ENCODE data around the gene DCUN1D2. TPM values are rescaled to one million over a fixed set of nuclear protein-coding genes. Genes with fewer than 3 reads are reported as not detected.

The DCUN1D2 gene
- total RNA-seq, 4 donors from 2014 or later = 13.6 to 32.5 (median 24.5) TPM

DNA sequence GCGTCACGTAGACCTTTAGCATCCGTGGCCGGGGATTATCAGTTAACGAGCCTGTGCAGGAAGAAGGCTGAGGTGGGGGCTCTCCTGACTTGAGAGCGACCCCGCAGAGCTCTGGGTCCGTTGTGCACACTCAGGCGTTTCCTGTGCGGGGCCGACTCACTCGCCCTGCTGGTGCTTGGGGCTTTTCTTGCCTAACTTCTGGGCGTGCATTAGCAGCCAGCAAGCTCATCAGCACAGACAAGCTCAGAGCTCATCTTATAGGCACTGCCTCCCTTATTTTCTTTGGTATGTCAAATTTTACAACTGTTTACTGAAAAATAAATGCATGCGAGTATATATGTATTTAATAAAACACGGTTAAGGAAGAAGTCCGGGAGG, 60.9 kb downstream of the DCUN1D2 start:
- TF ChIP-seq, protein P1, sequence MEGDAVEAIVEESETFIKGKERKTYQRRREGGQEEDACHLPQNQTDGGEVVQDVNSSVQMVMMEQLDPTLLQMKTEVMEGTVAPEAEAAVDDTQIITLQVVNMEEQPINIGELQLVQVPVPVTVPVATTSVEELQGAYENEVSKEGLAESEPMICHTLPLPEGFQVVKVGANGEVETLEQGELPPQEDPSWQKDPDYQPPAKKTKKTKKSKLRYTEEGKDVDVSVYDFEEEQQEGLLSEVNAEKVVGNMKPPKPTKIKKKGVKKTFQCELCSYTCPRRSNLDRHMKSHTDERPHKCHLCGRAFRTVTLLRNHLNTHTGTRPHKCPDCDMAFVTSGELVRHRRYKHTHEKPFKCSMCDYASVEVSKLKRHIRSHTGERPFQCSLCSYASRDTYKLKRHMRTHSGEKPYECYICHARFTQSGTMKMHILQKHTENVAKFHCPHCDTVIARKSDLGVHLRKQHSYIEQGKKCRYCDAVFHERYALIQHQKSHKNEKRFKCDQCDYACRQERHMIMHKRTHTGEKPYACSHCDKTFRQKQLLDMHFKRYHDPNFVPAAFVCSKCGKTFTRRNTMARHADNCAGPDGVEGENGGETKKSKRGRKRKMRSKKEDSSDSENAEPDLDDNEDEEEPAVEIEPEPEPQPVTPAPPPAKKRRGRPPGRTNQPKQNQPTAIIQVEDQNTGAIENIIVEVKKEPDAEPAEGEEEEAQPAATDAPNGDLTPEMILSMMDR (IDR thresholded peaks at IDR 0.05) = no peak
- no peak for TF ChIP-seq POLR2A (IDR thresholded peaks at IDR 0.05; ENCODE audit: low read depth)
- TF ChIP-seq POLR2AphosphoS5 (IDR thresholded peaks at IDR 0.05) = no peak
- no peak for TF ChIP-seq EP300 (IDR thresholded peaks at IDR 0.05)
- WGBS = 89% methylated on average over 11 of the region's 16 CpGs
- no peak for DNase-seq (ENCODE audit: extremely low spot score)
- Histone ChIP-seq H3K4me1 (peaks cover 0 to 8% (median 3%) of the 10 kb centered on the region in 4 donors), H3K36me3 (peaks cover 0 to 67% (median 3%) of the 10 kb centered on the region in 4 donors), H3K9me3 (no peaks in the 10 kb centered on the region), H3K4me3 (no peak overlapping the region), H3K27ac (replicated peaks in 1 of 4) (no peak overlapping the region), H3K27me3 (no peaks in the 10 kb centered on the region)
- intact Hi-C loops (cut with DNase I) = no loop called here

DNA sequence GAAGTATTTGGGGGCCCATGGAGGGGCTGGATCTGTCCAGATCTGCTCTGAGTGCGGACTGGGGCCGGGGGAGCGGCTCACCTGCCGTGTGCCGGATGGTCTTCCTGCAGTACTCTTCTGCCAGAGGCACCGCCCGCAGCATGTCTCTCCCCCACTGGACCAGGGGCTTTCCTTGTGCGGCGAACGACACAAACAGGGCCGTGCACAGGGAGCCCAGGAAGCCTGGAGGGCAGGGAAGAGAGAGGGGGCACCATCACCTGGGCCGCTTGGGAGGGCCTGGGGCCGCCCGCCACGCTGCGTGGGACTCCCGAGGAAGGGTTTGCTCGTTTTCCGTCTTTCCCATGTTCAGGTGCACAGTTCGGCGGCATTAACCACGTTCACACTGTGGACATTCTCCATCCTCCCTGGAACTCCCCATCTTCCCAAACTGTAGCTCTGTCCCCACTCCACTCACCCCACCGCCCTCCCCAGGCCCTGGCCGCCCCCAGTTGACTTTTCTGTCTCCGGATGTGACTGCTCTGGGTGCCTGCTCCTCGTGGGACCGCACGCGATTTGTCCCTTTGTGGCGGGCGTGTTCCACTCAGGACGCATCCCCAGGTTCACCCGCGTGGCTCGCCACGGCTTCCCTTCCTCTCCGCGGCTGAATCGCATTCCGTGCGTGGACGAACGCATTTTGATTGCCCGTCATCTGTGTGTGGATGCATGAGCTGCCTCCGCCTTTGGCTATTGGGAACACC, 61.5 kb downstream of the DCUN1D2 start:
- H3K27me3 ChIP-seq = no peaks in the 10 kb centered on the region
- peaks cover 0 to 71% (median 3%) of the 10 kb centered on the region in 4 donors for H3K36me3 ChIP-seq
- DNase-seq (ENCODE audit: extremely low spot score) = no peak
- intact Hi-C loops (cut with DNase I) = no loop called here
- H3K9me3 ChIP-seq = no peaks in the 10 kb centered on the region
- H3K27ac ChIP-seq (replicated peaks in 1 of 4) = no peak overlapping the region
- H3K4me1 ChIP-seq = peaks cover 0 to 8% (median 3%) of the 10 kb centered on the region in 4 donors
- TF ChIP-seq EP300 (IDR thresholded peaks at IDR 0.05) = no peak
- TF ChIP-seq POLR2A (IDR thresholded peaks at IDR 0.05; ENCODE audit: low read depth) = no peak
- H3K4me3 ChIP-seq = no peak overlapping the region
- WGBS = 92% methylated on average over 41 of the region's 45 CpGs

DNA sequence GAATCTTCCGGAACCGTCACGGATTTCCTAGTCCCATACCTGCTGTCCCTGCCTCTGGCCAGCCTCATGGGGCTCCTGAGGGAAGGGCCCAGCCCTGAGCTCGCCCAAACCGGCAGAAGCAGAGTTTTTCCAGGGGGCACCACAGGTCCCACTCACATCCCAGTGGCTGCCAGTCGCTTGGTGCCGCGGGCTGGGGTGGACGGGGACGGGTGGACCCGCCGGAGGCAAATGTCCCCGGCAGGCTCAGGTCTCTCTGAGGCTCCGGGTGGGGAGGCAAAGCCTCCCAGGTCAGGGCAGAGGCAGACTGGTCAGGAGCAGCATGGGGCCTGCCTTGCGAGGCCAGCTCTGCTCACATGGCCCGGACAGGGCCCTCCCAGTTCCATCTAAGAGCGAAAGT, 62.0 kb downstream of the DCUN1D2 start:
- H3K9me3 ChIP-seq = no peaks in the 10 kb centered on the region
- intact Hi-C loops (cut with DNase I) = no loop called here
- 97% methylated on average over 12 of the region's 17 CpGs for WGBS
- DNase-seq (ENCODE audit: extremely low spot score) = no peak
- no peaks in the 10 kb centered on the region for H3K27me3 ChIP-seq
- H3K4me3 ChIP-seq = no peak overlapping the region
- H3K27ac ChIP-seq (replicated peaks in 1 of 4) = peak overlapping the region in 1 of 4 donors; percentile 36
- H3K36me3 ChIP-seq = peaks cover 0 to 71% (median 6%) of the 10 kb centered on the region in 4 donors
- peaks cover 0 to 8% (median 3%) of the 10 kb centered on the region in 4 donors for H3K4me1 ChIP-seq
- TF ChIP-seq, protein P1 (IDR thresholded peaks at IDR 0.05) = no peak
- TF ChIP-seq EP300 (IDR thresholded peaks at IDR 0.05) (no peak), POLR2A (IDR thresholded peaks at IDR 0.05; ENCODE audit: low read depth) (no peak), POLR2AphosphoS5 (IDR thresholded peaks at IDR 0.05) (no peak)

DNA sequence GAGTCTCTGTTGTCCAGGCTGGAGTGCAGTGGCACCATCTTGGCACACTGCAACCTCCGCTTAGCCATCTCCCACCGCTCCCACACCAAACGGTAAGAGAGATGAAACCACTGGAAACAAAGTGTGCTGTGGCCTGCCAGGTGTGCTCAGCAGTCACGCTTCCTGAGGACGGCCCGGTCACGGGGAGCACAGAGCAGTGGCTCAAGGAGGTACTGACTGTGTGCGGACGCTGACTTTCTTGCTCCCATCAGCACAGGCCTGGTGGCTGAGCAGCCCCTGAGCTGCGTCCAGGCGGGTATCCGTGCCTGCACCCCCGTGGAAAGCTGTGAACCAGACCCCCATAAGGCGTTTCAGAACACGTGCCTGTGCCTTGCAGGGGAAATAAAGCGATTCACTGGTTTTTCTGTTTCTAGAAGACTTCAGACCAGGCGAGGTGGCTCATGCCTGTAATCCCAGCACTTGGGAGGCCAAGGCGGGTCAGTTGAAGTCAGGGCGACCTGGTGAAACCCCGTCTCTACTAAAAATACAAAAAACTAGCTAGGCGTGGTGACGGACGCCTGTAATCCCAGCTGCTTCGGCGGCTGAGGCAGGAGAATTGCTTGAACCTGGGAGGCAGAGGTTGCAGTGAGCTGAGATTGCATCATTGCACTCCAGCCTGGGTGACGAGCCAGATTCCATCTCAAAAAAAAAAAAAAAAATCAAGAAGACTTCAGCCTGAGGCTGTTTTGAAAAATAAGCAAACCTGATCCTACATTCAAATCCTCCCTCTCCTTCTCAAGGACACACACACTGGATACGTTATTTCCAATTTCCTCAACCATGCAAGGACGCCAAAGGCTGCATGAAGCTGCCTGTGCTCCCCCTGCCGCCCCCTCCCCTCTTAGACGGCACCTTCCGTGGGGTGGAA, 62.7 kb downstream of the DCUN1D2 start:
- DNase-seq (ENCODE audit: extremely low spot score) = no peak
- H3K4me1 ChIP-seq = peaks cover 0 to 9% (median 3%) of the 10 kb centered on the region in 4 donors
- intact Hi-C loops (cut with DNase I) = no loop called here

More for the DNA sequence above, 62.7 kb downstream of the DCUN1D2 start:
- H3K9me3 ChIP-seq = no peaks in the 10 kb centered on the region
- 76% methylated on average over 16 of the region's 31 CpGs for WGBS
- TF ChIP-seq POLR2A (IDR thresholded peaks at IDR 0.05; ENCODE audit: low read depth) = no peak
- no peak for TF ChIP-seq EP300 (IDR thresholded peaks at IDR 0.05)
- TF ChIP-seq POLR2AphosphoS5 (IDR thresholded peaks at IDR 0.05) = no peak
- TF ChIP-seq, protein P1 (IDR thresholded peaks at IDR 0.05) = no peak
- H3K4me3 ChIP-seq = no peak overlapping the region
- peaks cover 0 to 72% (median 4%) of the 10 kb centered on the region in 4 donors for H3K36me3 ChIP-seq
- H3K27ac ChIP-seq (replicated peaks in 1 of 4) = peak overlapping the region in 1 of 4 donors; percentile 36
- H3K27me3 ChIP-seq = no peaks in the 10 kb centered on the region

All from esophagus muscularis mucosa (tissue), 4 donors.